CD14-positive monocyte (primary cell): Measurements from ENCODE around the gene PCDHGC3. TPM values are rescaled to one million over a fixed set of nuclear protein-coding genes. Genes with fewer than 3 reads are reported as not detected.

ENCODE experiments used
- DNase-seq, 3 donors: peaks; one replicate each; pipeline ENCODE4 v3.0.0-alpha.2; 2011 to 2022
- H2AFZ ChIP-seq: 2 replicates; pipeline ENCODE4 v1.6.0; 2012; ENCODE audit warnings: mild to moderate bottlenecking, low read depth, low read length, inconsistent platforms; ENCODE audit not compliant: insufficient read depth, poor library complexity, severe bottlenecking
- H3K27ac ChIP-seq, 2 donors: 1 replicate in 1 of 2; 2 replicates in 1 of 2; pipeline ENCODE4 v1.5.1; 2012 to 2013; ENCODE audit warnings: low read length in 2 of 2, control low read depth in 1 of 2, inconsistent platforms in 1 of 2, low read depth in 1 of 2, mild to moderate bottlenecking in 1 of 2
- H3K27me3 ChIP-seq, 2 donors: one replicate each; pipeline versions ENCODE4 v1.6.0 to v1.6.1; 2011 to 2013; ENCODE audit warnings: low read length in 2 of 2; ENCODE audit not compliant: control insufficient read depth in 2 of 2, insufficient read depth in 2 of 2
- H3K36me3 ChIP-seq, 2 donors: replicated peaks in 1 of 2; 1 replicate in 1 of 2; 2 replicates in 1 of 2; pipeline versions ENCODE4 v1.5.1 to v1.6.1; 2012 to 2013; ENCODE audit warnings: low read length in 2 of 2, control low read depth in 1 of 2, inconsistent platforms in 1 of 2, mild to moderate bottlenecking in 1 of 2; ENCODE audit not compliant: insufficient read depth in 2 of 2, control insufficient read depth in 1 of 2
- H3K4me1 ChIP-seq, 2 donors: 1 replicate in 1 of 2; 2 replicates in 1 of 2; pipeline versions ENCODE4 v1.5.1 to v1.6.1; 2012 to 2013; ENCODE audit warnings: low read length in 2 of 2, control low read depth in 1 of 2, inconsistent platforms in 1 of 2, mild to moderate bottlenecking in 1 of 2, moderate library complexity in 1 of 2; ENCODE audit not compliant: insufficient read depth in 2 of 2, control insufficient read depth in 1 of 2
- H3K4me2 ChIP-seq: replicated peaks from 2 replicates; pipeline ENCODE3; 2012; ENCODE audit warnings: low read length, moderate library complexity, mild to moderate bottlenecking; ENCODE audit not compliant: poor library complexity, severe bottlenecking; ENCODE audit errors: extremely low read depth
- H3K4me3 ChIP-seq, 3 experiments: fragments of 200-600 bp in 1 of 3; sonication (generic) in 1 of 3; replicated peaks in 1 of 3; 1 replicate in 2 of 3; 2 replicates in 1 of 3; pipeline ENCODE4 v1.5.1; 2011 to 2013; ENCODE audit warnings: low read length in 3 of 3, mild to moderate bottlenecking in 3 of 3, control low read depth in 2 of 3, low read depth in 2 of 3, inconsistent platforms in 1 of 3, moderate library complexity in 1 of 3
- H3K79me2 ChIP-seq: 2 replicates; pipeline ENCODE4 v1.6.0; 2012; ENCODE audit warnings: mild to moderate bottlenecking, control low read depth, inconsistent platforms, low read length, moderate library complexity; ENCODE audit not compliant: insufficient read depth
- H3K9ac ChIP-seq: 2 replicates; pipeline ENCODE4 v1.6.0; 2017; ENCODE audit warnings: low read length, mild to moderate bottlenecking; ENCODE audit not compliant: insufficient read depth, poor library complexity, severe bottlenecking
- H3K9me3 ChIP-seq, 2 donors: replicated peaks in 1 of 2; 1 replicate in 1 of 2; 2 replicates in 1 of 2; pipeline versions ENCODE4 v1.5.1 to v1.6.1; 2012 to 2013; ENCODE audit warnings: low read length in 2 of 2, control low read depth in 1 of 2; ENCODE audit not compliant: control insufficient read depth in 1 of 2, insufficient read depth in 1 of 2
- H4K20me1 ChIP-seq: 2 replicates; pipeline ENCODE4 v1.6.0; 2012; ENCODE audit warnings: mild to moderate bottlenecking, low read length, control low read depth, moderate library complexity; ENCODE audit not compliant: insufficient read depth
- H3K27ac Mint-ChIP-seq, 7 donors: one replicate each; pipeline ENCODE4 v1.8.0; 2020; ENCODE audit warnings: mild to moderate bottlenecking in 7 of 7, mixed read lengths in 7 of 7, moderate library complexity in 6 of 7, inconsistent platforms in 2 of 7
- H3K27me3 Mint-ChIP-seq, 3 donors: one replicate each; pipeline ENCODE4 v1.8.0; 2021 to 2022; ENCODE audit warnings: low read depth in 3 of 3, mild to moderate bottlenecking in 3 of 3, mixed read lengths in 3 of 3, moderate library complexity in 3 of 3, inconsistent platforms in 1 of 3
- H3K36me3 Mint-ChIP-seq, 2 donors: one replicate each; pipeline ENCODE4 v1.8.0; 2020; ENCODE audit warnings: mixed read lengths in 2 of 2, inconsistent platforms in 1 of 2, mild to moderate bottlenecking in 1 of 2
- H3K4me1 Mint-ChIP-seq: one replicate; pipeline ENCODE4 v1.8.0; 2020; ENCODE audit warnings: mild to moderate bottlenecking, mixed read lengths
- H3K4me3 Mint-ChIP-seq, 2 donors: one replicate each; pipeline ENCODE4 v1.8.0; 2020; ENCODE audit warnings: mild to moderate bottlenecking in 2 of 2, mixed read lengths in 2 of 2, moderate library complexity in 1 of 2
- H3K9me3 Mint-ChIP-seq, 7 donors: one replicate each; pipeline ENCODE4 v1.8.0; 2020 to 2022; ENCODE audit warnings: mixed read lengths in 7 of 7, mild to moderate bottlenecking in 6 of 7, moderate library complexity in 6 of 7, inconsistent platforms in 2 of 7
- WGBS: methylation state at CpG from one replicate; pipeline ENCODE4 v1.1.5; 2013; ENCODE audit warnings: missing lambda C conversion rate; ENCODE audit not compliant: insufficient coverage; 5-methylcytosine and 5-hydroxymethylcytosine counted together
- intact Hi-C, 2 donors: fragments of 100-400 bp; cut with micrococcal nuclease; formaldehyde crosslinking; loops; one replicate each; pipeline versions ENCODE4 v1.15.0 to v1.15.1; 2023
- polyA plus RNA-seq, 3 donors: library from polyadenylated mRNA; depleted of rRNA in 1 of 3; unstranded in 2 of 3; stranded (reverse) in 1 of 3; fragments of 300-500 nt in 2 of 3; fragments of >200 nt in 1 of 3; fragmentation: Illumina TruSeq in 2 of 3; gene quantifications; 1 replicate in 2 of 3; 2 replicates in 1 of 3; pipeline ENCODE4 v1.2.3, GENCODE V29; 2012 to 2021
- TF ChIP-seq, protein P1 (sequence below): fragments of 200-600 bp; IDR thresholded peaks from one replicate; pipeline ENCODE4 v1.8.0; 2022; ENCODE audit warnings: antibody characterized with exemption, mild to moderate bottlenecking

Gene PCDHGC3
- polyA plus RNA-seq, 3 donors = 0.33 TPM; not detected in 2

- H3K4me2 ChIP-seq = peak overlapping the region; percentile 46
- Mint-ChIP-seq H3K27ac (peak overlapping the region; percentile 91 to 97 (median 95)), H3K36me3 (peaks cover 55 to 67% of the 10 kb centered on the region in 2 donors), H3K4me3 (peak overlapping the region in 1 of 2 donors; percentile 56), H3K27me3 (no peaks in the 10 kb centered on the region), H3K9me3 (no peaks in the 10 kb centered on the region), H3K4me1 (peaks cover 69% of the 10 kb centered on the region)
- H3K27ac ChIP-seq = peak overlapping the region; percentile 76 to 82
- peaks cover 63 to 79% of the 10 kb centered on the region in 2 donors for H3K36me3 ChIP-seq
- peak overlapping the region; percentile 12 for H3K9ac ChIP-seq
- intact Hi-C loops = loop anchor here (5.0 kb wide), 4 partner anchors 104 to 199 kb away; partner anchors contain the start of genes HDAC3 (in 1 of the 2), PCDHGA10 (in 1 of the 2), PCDHGB7 (in 1 of the 2) and RELL2 (in 1 of the 2)
- DNase-seq = peak; percentile 79 to 90 (median 89)
- no peaks in the 10 kb centered on the region for H3K9me3 ChIP-seq
- H4K20me1 ChIP-seq = peaks cover 96% of the 10 kb centered on the region
- peaks cover 55 to 66% of the 10 kb centered on the region in 2 donors for H3K4me1 ChIP-seq
- 0% methylated on average over 1 of the region's 2 CpGs for WGBS
- TF ChIP-seq, protein P1, sequence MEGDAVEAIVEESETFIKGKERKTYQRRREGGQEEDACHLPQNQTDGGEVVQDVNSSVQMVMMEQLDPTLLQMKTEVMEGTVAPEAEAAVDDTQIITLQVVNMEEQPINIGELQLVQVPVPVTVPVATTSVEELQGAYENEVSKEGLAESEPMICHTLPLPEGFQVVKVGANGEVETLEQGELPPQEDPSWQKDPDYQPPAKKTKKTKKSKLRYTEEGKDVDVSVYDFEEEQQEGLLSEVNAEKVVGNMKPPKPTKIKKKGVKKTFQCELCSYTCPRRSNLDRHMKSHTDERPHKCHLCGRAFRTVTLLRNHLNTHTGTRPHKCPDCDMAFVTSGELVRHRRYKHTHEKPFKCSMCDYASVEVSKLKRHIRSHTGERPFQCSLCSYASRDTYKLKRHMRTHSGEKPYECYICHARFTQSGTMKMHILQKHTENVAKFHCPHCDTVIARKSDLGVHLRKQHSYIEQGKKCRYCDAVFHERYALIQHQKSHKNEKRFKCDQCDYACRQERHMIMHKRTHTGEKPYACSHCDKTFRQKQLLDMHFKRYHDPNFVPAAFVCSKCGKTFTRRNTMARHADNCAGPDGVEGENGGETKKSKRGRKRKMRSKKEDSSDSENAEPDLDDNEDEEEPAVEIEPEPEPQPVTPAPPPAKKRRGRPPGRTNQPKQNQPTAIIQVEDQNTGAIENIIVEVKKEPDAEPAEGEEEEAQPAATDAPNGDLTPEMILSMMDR = no peak
- H3K79me2 ChIP-seq = peaks cover 19% of the 10 kb centered on the region
- H3K27me3 ChIP-seq = no peaks in the 10 kb centered on the region
- peak overlapping the region in 1 of 3 experiments; percentile 30 for H3K4me3 ChIP-seq
- no peak overlapping the region for H2AFZ ChIP-seq
Measured at GRCh38 chr5:141521244-141521781, 45.5 kb downstream of the PCDHGC3 start.

DNA sequence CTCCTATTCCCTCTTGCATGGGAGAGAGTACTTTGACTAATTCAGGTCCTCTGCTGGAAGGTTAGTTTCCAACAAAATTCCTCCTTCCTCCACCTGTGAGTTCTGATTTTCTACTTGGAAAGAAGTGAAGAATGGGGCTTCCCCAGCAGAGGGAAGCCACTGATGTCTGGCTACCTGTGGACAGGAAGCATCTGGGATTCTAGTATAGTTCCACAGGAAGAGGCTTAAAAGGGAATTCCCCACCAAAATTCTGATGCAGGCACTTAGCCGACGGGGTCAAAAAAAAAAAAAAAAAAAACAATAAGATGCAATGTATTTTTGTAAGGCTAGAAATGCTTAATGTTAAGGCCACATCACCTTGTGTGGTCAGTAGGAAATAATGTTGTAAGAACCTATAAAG, 46.5 kb downstream of the PCDHGC3 start:
- no peak overlapping the region for H3K9ac ChIP-seq
- no CpG with 5 or more reads among the region's 2 CpGs for WGBS
- peaks cover 63 to 79% of the 10 kb centered on the region in 2 donors for H3K36me3 ChIP-seq

More for the DNA sequence above, 46.5 kb downstream of the PCDHGC3 start:
- Histone ChIP-seq H4K20me1 (peaks cover 96% of the 10 kb centered on the region), H3K4me2 (peak overlapping the region; percentile 2), H3K79me2 (peaks cover 19% of the 10 kb centered on the region), H3K4me3 (no peak overlapping the region), H3K27ac (no peak overlapping the region), H3K4me1 (peaks cover 48 to 56% of the 10 kb centered on the region in 2 donors), H3K27me3 (no peaks in the 10 kb centered on the region), H3K9me3 (no peaks in the 10 kb centered on the region), H2AFZ (no peak overlapping the region)
- TF ChIP-seq, protein P1 = no peak
- intact Hi-C loops = loop anchor here (5.0 kb wide), 4 partner anchors 105 to 200 kb away; partner anchors contain the start of genes HDAC3 (in 1 of the 2), PCDHGA10 (in 1 of the 2), PCDHGB7 (in 1 of the 2) and RELL2 (in 1 of the 2)
- H3K36me3 Mint-ChIP-seq = peaks cover 45 to 57% of the 10 kb centered on the region in 2 donors
- peaks cover 63% of the 10 kb centered on the region for H3K4me1 Mint-ChIP-seq
- H3K27me3 Mint-ChIP-seq = no peaks in the 10 kb centered on the region
- no peaks in the 10 kb centered on the region for H3K9me3 Mint-ChIP-seq
- H3K4me3 Mint-ChIP-seq = no peak overlapping the region
- DNase-seq = no peak
- peak overlapping the region in 3 of 7 donors; percentile 26 to 91 (median 31) for H3K27ac Mint-ChIP-seq
